DND-41 (cell line): ENCODE results near the gene NPAS2.

Experiments used
- ATAC-seq: fragments of 200-7000 bp; cut with Tn5 transposase; 3 replicates; pipeline ENCODE4 v1.9.1; 2021; ENCODE audit warnings: low read depth; ENCODE audit not compliant: insufficient read depth
- DNase-seq: peaks from one replicate; pipeline ENCODE4 v3.0.0-alpha.2; 2020
- H2AFZ ChIP-seq: 2 replicates; pipeline ENCODE4 v1.6.0; 2012; ENCODE audit warnings: low read depth, low read length
- H3K27ac ChIP-seq: 2 replicates; pipeline ENCODE4 v1.5.1; 2012; ENCODE audit warnings: low read length, inconsistent platforms
- H3K27me3 ChIP-seq: fragments of 200-600 bp; sonication (generic); 2 replicates; pipeline ENCODE4 v1.6.0; 2012; ENCODE audit warnings: low read length, mild to moderate bottlenecking, inconsistent platforms; ENCODE audit not compliant: insufficient read depth, poor library complexity
- H3K36me3 ChIP-seq: 2 replicates; pipeline ENCODE4 v1.5.1; 2012; ENCODE audit warnings: low read length, inconsistent platforms; ENCODE audit not compliant: insufficient read depth
- H3K4me1 ChIP-seq: 2 replicates; pipeline ENCODE4 v1.5.1; 2012; ENCODE audit warnings: mild to moderate bottlenecking, low read length; ENCODE audit not compliant: insufficient read depth
- H3K4me2 ChIP-seq: 2 replicates; pipeline ENCODE4 v1.6.0; 2012; ENCODE audit warnings: mild to moderate bottlenecking, moderate library complexity, low read length, inconsistent platforms; ENCODE audit not compliant: insufficient read depth
- H3K4me3 ChIP-seq, 2 experiments: fragments of 200-600 bp in 1 of 2; shearing (Covaris generic) in 1 of 2; 2 replicates each; pipeline ENCODE4 v1.5.1; 2012 to 2016; ENCODE audit warnings: inconsistent platforms in 2 of 2, low read length in 2 of 2, mild to moderate bottlenecking in 2 of 2, low read depth in 1 of 2, moderate library complexity in 1 of 2
- H3K79me2 ChIP-seq: 2 replicates; pipeline ENCODE4 v1.6.0; 2012; ENCODE audit warnings: low read length, inconsistent platforms; ENCODE audit not compliant: insufficient read depth
- H3K9ac ChIP-seq: 2 replicates; pipeline ENCODE4 v1.6.0; 2012; ENCODE audit warnings: low read depth, mild to moderate bottlenecking, inconsistent platforms, low read length, moderate library complexity
- H3K9me3 ChIP-seq: 2 replicates; pipeline ENCODE4 v1.5.1; 2012; ENCODE audit warnings: low read length, moderate library complexity, mild to moderate bottlenecking, inconsistent platforms; ENCODE audit not compliant: insufficient read depth, severe bottlenecking
- H4K20me1 ChIP-seq: 2 replicates; pipeline ENCODE4 v1.6.0; 2012; ENCODE audit warnings: low read length; ENCODE audit not compliant: insufficient read depth
- EZH2 ChIP-seq: IDR thresholded peaks from 3 replicates; pipeline ENCODE4 v1.6.1; 2012; ENCODE audit warnings: borderline replicate concordance, low read depth, mild to moderate bottlenecking, moderate library complexity, low read length, inconsistent platforms; ENCODE audit not compliant: severe bottlenecking
- TF ChIP-seq, protein P1 (sequence below): IDR thresholded peaks from 2 replicates; pipeline ENCODE4 v1.5.1; 2012; ENCODE audit warnings: borderline replicate concordance, low read length, moderate library complexity, mild to moderate bottlenecking; ENCODE audit not compliant: poor library complexity, severe bottlenecking; ENCODE audit errors: extremely low read depth

The NPAS2 gene

DNA sequence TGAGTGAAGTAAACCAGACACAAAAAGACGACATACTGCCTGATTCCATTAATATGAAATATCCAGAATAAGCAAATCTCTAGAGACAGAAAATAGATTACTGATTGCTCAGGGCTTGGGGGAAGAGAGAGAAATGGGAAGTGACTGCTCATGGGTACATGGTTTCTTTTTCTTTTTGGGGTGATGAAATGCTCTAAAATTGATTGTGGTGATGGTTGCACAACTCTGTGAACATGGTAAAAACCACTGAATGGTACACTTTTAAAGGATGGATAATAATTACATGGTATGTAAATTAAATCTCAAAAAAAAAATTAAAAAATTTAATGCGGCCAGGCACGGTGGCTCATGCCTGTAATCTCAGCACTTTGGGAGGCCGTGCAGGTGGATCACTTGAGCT lies 221.5 kb downstream of the NPAS2 start:
- Histone ChIP-seq H3K4me3 (no peak overlapping the region), H3K9me3 (no peaks in the 10 kb centered on the region), H3K4me2 (no peak overlapping the region), H4K20me1 (no peaks in the 10 kb centered on the region), H2AFZ (no peak overlapping the region), H3K9ac (no peak overlapping the region), H3K4me1 (no peaks in the 10 kb centered on the region), H3K79me2 (no peaks in the 10 kb centered on the region), H3K36me3 (peaks cover 19% of the 10 kb centered on the region), H3K27ac (no peak overlapping the region), H3K27me3 (no peaks in the 10 kb centered on the region)
- DNase-seq (no peak), ATAC-seq (no peak)
- no peak for TF ChIP-seq EZH2

DNA sequence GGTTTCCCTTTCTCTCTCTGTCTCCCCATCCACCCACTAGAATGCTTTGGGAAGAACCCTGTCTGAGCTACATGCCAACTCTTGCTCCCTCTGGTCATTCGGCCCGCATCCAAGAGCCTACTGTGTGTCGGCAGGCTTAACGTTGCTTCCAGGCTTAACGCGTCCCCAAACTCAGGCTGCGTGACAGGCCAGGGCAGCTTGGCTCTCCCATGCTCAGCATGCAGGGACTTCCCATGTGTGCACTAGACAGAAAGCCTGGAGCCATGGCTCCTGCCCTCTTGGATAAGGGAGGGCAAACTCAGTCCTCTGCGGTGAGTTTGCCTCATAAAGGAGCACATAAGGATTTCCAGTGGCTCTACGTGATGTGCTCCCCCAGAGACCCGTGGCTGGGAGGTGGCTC lies 225.4 kb downstream of the NPAS2 start:
- H3K9ac ChIP-seq = no peak overlapping the region
- no peak overlapping the region for H2AFZ ChIP-seq
- no peaks in the 10 kb centered on the region for H3K4me1 ChIP-seq
- H3K4me3 ChIP-seq = no peak overlapping the region
- 0 out of 2 replicates have a peak, but pooled peaks cover 3% of the 10 kb centered on the region for H3K36me3 ChIP-seq
- H3K27ac ChIP-seq = no peak overlapping the region
- H3K79me2 ChIP-seq = no peaks in the 10 kb centered on the region
- no peaks in the 10 kb centered on the region for H3K27me3 ChIP-seq
- DNase-seq (no peak), ATAC-seq (no peak)
- H3K4me2 ChIP-seq = no peak overlapping the region
- H3K9me3 ChIP-seq = no peaks in the 10 kb centered on the region
- H4K20me1 ChIP-seq = no peaks in the 10 kb centered on the region
- TF ChIP-seq EZH2 = no peak
- TF ChIP-seq, protein P1, sequence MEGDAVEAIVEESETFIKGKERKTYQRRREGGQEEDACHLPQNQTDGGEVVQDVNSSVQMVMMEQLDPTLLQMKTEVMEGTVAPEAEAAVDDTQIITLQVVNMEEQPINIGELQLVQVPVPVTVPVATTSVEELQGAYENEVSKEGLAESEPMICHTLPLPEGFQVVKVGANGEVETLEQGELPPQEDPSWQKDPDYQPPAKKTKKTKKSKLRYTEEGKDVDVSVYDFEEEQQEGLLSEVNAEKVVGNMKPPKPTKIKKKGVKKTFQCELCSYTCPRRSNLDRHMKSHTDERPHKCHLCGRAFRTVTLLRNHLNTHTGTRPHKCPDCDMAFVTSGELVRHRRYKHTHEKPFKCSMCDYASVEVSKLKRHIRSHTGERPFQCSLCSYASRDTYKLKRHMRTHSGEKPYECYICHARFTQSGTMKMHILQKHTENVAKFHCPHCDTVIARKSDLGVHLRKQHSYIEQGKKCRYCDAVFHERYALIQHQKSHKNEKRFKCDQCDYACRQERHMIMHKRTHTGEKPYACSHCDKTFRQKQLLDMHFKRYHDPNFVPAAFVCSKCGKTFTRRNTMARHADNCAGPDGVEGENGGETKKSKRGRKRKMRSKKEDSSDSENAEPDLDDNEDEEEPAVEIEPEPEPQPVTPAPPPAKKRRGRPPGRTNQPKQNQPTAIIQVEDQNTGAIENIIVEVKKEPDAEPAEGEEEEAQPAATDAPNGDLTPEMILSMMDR = no peak
